ENCODE results near the gene WFDC1. TPM values are rescaled to one million over a fixed set of nuclear protein-coding genes. Genes with fewer than 3 reads are reported as not detected.
"Not testable (repeated sequence)": the region's sequence is repeated elsewhere in the genome, so short reads cannot be mapped to it uniquely, and the experiment has no call there.

Gene WFDC1
- total RNA-seq, 1 experiment from 2014 or later, result not detected

GRCh38 chr16:84334058-84334457 lies 39.4 kb downstream of the WFDC1 start:
- no peaks in the 10 kb centered on the region for H3K4me1 ChIP-seq (ENCODE audit: control insufficient read depth, insufficient read depth, low read length)
- H3K36me3 ChIP-seq (ENCODE audit: control insufficient read depth, insufficient read depth, low read length), result no peaks in the 10 kb centered on the region
- ATAC-seq (no peak), DNase-seq (ENCODE audit: low read depth, low spot score) (no peak)
- no peak overlapping the region for H3K27ac ChIP-seq (ENCODE audit: low read length)
- H3K27me3 ChIP-seq (ENCODE audit: control insufficient read depth, insufficient read depth, low read length), result no peaks in the 10 kb centered on the region
- CTCF ChIA-PET, result interaction anchor here (0.6 kb wide), 1 partner anchor 218 kb away, joined by 3 read pairs; the partner anchor contains the start of gene MBTPS1
- H3K9me3 ChIP-seq (ENCODE audit: control insufficient read depth, insufficient read depth, low read depth, low read length), result no peaks in the 10 kb centered on the region
- POLR2A ChIA-PET, result no interaction called here
- in situ Hi-C loops (cut with HindIII; ENCODE audit: low pct_unique_long_range_greater_than_20kb, low sequenced_read_pairs) (no loop called here), intact Hi-C loops (cut with micrococcal nuclease; ENCODE audit: unreplicated experiment) (no loop called here)
- BruUV-seq (replicated peaks), result no TSS peak
- H3K4me3 ChIP-seq (ENCODE audit: low read depth in 2 of 2, low read length in 2 of 2), result no peak overlapping the region
- no peak for TF ChIP-seq TCF7L2 (IDR thresholded peaks at IDR 0.05; ENCODE audit: low read depth, low read length)
- TF ChIP-seq CTCF (IDR thresholded peaks at IDR 0.05), result no peak
- no peak for TF ChIP-seq REST (IDR thresholded peaks at IDR 0.05; ENCODE audit: insufficient read depth in 1 of 2, low read depth in 2 of 2, low read length in 1 of 2)
- no peak for TF ChIP-seq SIN3A (IDR thresholded peaks at IDR 0.05; ENCODE audit: borderline replicate concordance, insufficient read depth, low read depth, low read length)
- no peak for TF ChIP-seq POLR2AphosphoS5 (IDR thresholded peaks at IDR 0.05; ENCODE audit: low read depth, low read length)

DNA sequence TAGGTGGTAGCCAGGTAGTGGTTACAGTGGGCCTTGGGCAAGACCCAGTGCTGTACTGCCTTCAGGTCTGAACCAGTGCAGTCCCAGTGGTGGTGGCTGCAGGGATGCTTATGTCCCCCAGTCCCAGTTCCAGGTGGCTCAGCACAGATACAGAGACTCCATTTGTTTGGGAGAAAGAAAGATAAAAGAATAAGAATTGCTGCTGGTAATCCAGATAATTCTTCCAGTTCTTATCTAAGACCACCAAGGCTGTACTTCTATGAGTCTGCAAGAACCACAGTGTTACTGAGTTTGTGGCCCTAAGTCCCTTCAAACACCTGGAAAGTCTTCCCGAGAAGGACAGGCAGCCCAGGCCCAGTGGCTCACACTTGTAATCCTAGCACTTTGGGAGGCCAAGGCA lies 39.8 kb downstream of the WFDC1 start:
- Histone ChIP-seq H3K27me3 (ENCODE audit: control insufficient read depth, insufficient read depth, low read length) (no peaks in the 10 kb centered on the region), H3K4me3 (ENCODE audit: low read depth in 2 of 2, low read length in 2 of 2) (no peak overlapping the region), H3K27ac (ENCODE audit: low read length) (no peak overlapping the region), H3K36me3 (ENCODE audit: control insufficient read depth, insufficient read depth, low read length) (no peaks in the 10 kb centered on the region), H3K9me3 (ENCODE audit: control insufficient read depth, insufficient read depth, low read depth, low read length) (no peaks in the 10 kb centered on the region), H3K4me1 (ENCODE audit: control insufficient read depth, insufficient read depth, low read length) (no peaks in the 10 kb centered on the region)
- CTCF ChIA-PET, result interaction anchor here (0.6 kb wide), 1 partner anchor 218 kb away, joined by 3 read pairs; the partner anchor contains the start of gene MBTPS1
- POLR2A ChIA-PET, result no interaction called here
- no peak for DNase-seq (ENCODE audit: low read depth, low spot score)
- intact Hi-C loops (cut with micrococcal nuclease; ENCODE audit: unreplicated experiment), result no loop called here
- no peak for ATAC-seq
- no peak for TF ChIP-seq SIN3A (IDR thresholded peaks at IDR 0.05; ENCODE audit: borderline replicate concordance, insufficient read depth, low read depth, low read length)
- no peak for TF ChIP-seq CTCF (IDR thresholded peaks at IDR 0.05)
- in situ Hi-C loops (cut with HindIII; ENCODE audit: low pct_unique_long_range_greater_than_20kb, low sequenced_read_pairs), result no loop called here
- BruUV-seq (replicated peaks), result no TSS peak

GRCh38 chr16:84337236-84337635 lies 42.6 kb downstream of the WFDC1 start:
- CTCF ChIA-PET; DNase-seq (ENCODE audit: low read depth, low spot score): not testable (repeated sequence)

More at GRCh38 chr16:84337236-84337635, 42.6 kb downstream of the WFDC1 start:
- POLR2A ChIA-PET, result interaction anchor here (0.6 kb wide), 1 partner anchor 575 kb away, joined by 3 read pairs; no protein-coding TSS in a partner anchor
- in situ Hi-C loops (cut with HindIII; ENCODE audit: low pct_unique_long_range_greater_than_20kb, low sequenced_read_pairs); H3K27me3 ChIP-seq (ENCODE audit: control insufficient read depth, insufficient read depth, low read length); BruUV-seq (replicated peaks); H3K4me3 ChIP-seq (ENCODE audit: low read depth in 2 of 2, low read length in 2 of 2); H3K9me3 ChIP-seq (ENCODE audit: control insufficient read depth, insufficient read depth, low read depth, low read length); ATAC-seq; H3K4me1 ChIP-seq (ENCODE audit: control insufficient read depth, insufficient read depth, low read length); H3K36me3 ChIP-seq (ENCODE audit: control insufficient read depth, insufficient read depth, low read length); intact Hi-C loops (cut with micrococcal nuclease; ENCODE audit: unreplicated experiment); H3K27ac ChIP-seq (ENCODE audit: low read length): not testable (repeated sequence)

All from Panc1 (cell line).